ENCODE measurements around the gene TJP3.

TJP3 gene

GRCh38 chr19:3716147-3716668, 8.0 kb downstream of the TJP3 start:
- no peak for DNase-seq (ENCODE audit: low spot score)

GRCh38 chr19:3719868-3720267, 11.7 kb downstream of the TJP3 start:
- DNase-seq (ENCODE audit: low spot score), result no peak

- no peak for DNase-seq (ENCODE audit: low spot score)
Observed at GRCh38 chr19:3720349-3720917, 12.2 kb downstream of the TJP3 start.

GRCh38 chr19:3721131-3721886, 13.1 kb downstream of the TJP3 start:
- peak; percentile 96 for DNase-seq (ENCODE audit: low spot score)

- DNase-seq (ENCODE audit: low spot score), result no peak
Observed at GRCh38 chr19:3721887-3722442, 13.8 kb downstream of the TJP3 start.

- peak; percentile 61 for DNase-seq (ENCODE audit: low spot score)
Observed at GRCh38 chr19:3722443-3723109, 14.4 kb downstream of the TJP3 start.

- DNase-seq (ENCODE audit: low spot score), result no peak
Observed at GRCh38 chr19:3723110-3723488, 14.9 kb downstream of the TJP3 start.

- no peak for DNase-seq (ENCODE audit: low spot score)
Observed at GRCh38 chr19:3723883-3724282, 15.7 kb downstream of the TJP3 start.

- no peak for DNase-seq (ENCODE audit: low spot score)
Observed at GRCh38 chr19:3725121-3725520, 16.9 kb downstream of the TJP3 start.

GRCh38 chr19:3725640-3726310, 17.6 kb downstream of the TJP3 start:
- no peak for DNase-seq (ENCODE audit: low spot score)

GRCh38 chr19:3730457-3730958, 22.3 kb downstream of the TJP3 start:
- no peak for DNase-seq (ENCODE audit: low spot score)

GRCh38 chr19:3732108-3732507, 23.9 kb downstream of the TJP3 start:
- no peak for DNase-seq (ENCODE audit: low spot score)

- DNase-seq (ENCODE audit: low spot score), result no peak
Observed at GRCh38 chr19:3733549-3734309, 25.5 kb downstream of the TJP3 start.

GRCh38 chr19:3734310-3734600, 26.1 kb downstream of the TJP3 start:
- no peak for DNase-seq (ENCODE audit: low spot score)

GRCh38 chr19:3736106-3736724, 28.0 kb downstream of the TJP3 start:
- DNase-seq (ENCODE audit: low spot score), result no peak

- no peak for DNase-seq (ENCODE audit: low spot score)
Observed at GRCh38 chr19:3737487-3738205, 29.5 kb downstream of the TJP3 start.

GRCh38 chr19:3738477-3739220, 30.5 kb downstream of the TJP3 start:
- no peak for DNase-seq (ENCODE audit: low spot score)

- no peak for DNase-seq (ENCODE audit: low spot score)
Observed at GRCh38 chr19:3740431-3740830, 32.2 kb downstream of the TJP3 start.

GRCh38 chr19:3743486-3743885, 35.3 kb downstream of the TJP3 start:
- no peak for DNase-seq (ENCODE audit: low spot score)
